HG03175 (cell line): ENCODE results near the gene RNF31.
A peak's percentile ranks its signal among the peaks of the same experiment; 100 is the strongest.

Experiments used
- ATAC-seq: cut with Tn5 transposase; IDR thresholded peaks from one replicate; pipeline ENCODE4 v1.9.1; 2021; ENCODE audit warnings: mild to moderate bottlenecking, moderate library complexity; ENCODE audit not compliant: unreplicated experiment

Gene RNF31

GRCh38 chr14:24159777-24160498, 12.6 kb downstream of the RNF31 start:
- ATAC-seq: no peak

GRCh38 chr14:24160499-24160849, 13.2 kb downstream of the RNF31 start:
- no peak for ATAC-seq

DNA sequence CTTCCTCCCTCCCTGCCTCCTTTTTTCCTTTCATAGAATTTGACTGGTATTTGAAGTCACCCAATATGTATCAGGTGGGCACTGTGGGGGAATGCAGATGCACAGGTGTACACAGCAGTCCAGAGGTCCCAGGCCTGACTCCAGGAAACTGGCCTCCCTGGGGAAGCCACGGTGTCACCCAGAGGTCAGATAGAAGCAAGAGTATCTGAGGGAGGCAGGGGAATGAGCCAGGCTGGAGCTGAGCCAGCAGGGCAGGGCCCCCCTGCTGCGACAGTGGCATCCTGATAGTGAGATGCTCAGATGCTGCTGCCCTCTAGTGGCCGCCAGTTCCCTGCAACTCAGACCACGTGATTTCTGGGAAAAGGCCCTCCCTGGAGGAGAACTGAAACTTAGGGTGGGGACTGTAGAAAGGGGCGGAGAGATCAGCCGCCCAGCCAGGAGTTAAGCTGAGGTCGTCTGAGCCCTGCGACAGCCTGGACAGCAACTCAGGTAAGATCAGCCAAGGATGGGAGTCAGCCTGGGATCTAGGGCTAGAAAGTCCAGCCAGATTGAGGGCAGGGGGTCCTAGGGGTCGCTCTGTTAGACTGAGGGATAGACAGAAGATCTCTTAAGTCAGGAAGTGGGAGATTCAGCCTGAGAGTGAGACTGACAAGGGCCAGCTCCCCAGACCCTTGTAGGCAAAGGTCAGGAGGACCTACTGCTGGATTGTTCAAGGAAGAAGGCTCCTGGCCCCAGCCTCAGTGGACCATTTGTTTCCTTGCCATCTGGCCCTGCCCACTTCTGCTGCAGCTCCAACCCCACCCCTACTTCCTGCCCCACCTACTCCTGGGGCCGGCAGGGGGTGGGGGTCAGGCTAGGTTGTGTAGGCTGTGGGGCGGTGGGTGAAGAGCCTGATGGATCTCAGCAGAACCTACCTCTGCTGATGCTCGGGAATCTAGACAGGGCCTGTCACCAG, 13.8 kb downstream of the RNF31 start, which contains the start of gene IRF9:
Gene IRF9 (plus strand): TSS at position 416 of the 955 bp plus-strand sequence. CDS start 880 bp downstream, outside the sequence.
- peak; percentile 83 for ATAC-seq

DNA sequence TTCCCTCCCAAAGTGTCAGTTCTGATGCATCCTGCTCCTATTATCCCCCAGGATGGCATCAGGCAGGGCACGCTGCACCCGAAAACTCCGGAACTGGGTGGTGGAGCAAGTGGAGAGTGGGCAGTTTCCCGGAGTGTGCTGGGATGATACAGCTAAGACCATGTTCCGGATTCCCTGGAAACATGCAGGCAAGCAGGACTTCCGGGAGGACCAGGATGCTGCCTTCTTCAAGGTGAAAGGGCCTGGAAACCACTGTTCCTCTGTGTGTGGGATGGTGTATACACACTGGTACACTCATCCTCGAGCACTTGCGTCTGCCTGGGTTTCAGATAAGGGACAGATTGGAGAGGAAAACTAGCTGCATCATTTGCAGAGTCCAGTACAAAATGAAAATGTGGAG, 14.8 kb downstream of the RNF31 start:
- no peak for ATAC-seq

DNA sequence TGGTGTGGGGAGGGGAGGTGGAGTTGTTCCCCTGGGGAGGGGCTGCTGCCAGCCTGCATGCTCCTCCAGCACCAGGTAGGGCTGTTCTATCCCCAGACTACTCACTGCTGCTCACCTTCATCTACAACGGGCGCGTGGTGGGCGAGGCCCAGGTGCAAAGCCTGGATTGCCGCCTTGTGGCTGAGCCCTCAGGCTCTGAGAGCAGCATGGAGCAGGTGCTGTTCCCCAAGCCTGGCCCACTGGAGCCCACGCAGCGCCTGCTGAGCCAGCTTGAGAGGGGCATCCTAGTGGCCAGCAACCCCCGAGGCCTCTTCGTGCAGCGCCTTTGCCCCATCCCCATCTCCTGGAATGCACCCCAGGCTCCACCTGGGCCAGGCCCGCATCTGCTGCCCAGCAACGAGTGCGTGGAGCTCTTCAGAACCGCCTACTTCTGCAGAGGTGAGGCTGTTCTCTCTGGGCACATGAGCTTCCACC, 17.3 kb downstream of the RNF31 start:
- no peak for ATAC-seq

GRCh38 chr14:24165785-24166184, 18.5 kb downstream of the RNF31 start:
- ATAC-seq: no peak

GRCh38 chr14:24167469-24168114, 20.3 kb downstream of the RNF31 start:
- ATAC-seq: no peak

DNA sequence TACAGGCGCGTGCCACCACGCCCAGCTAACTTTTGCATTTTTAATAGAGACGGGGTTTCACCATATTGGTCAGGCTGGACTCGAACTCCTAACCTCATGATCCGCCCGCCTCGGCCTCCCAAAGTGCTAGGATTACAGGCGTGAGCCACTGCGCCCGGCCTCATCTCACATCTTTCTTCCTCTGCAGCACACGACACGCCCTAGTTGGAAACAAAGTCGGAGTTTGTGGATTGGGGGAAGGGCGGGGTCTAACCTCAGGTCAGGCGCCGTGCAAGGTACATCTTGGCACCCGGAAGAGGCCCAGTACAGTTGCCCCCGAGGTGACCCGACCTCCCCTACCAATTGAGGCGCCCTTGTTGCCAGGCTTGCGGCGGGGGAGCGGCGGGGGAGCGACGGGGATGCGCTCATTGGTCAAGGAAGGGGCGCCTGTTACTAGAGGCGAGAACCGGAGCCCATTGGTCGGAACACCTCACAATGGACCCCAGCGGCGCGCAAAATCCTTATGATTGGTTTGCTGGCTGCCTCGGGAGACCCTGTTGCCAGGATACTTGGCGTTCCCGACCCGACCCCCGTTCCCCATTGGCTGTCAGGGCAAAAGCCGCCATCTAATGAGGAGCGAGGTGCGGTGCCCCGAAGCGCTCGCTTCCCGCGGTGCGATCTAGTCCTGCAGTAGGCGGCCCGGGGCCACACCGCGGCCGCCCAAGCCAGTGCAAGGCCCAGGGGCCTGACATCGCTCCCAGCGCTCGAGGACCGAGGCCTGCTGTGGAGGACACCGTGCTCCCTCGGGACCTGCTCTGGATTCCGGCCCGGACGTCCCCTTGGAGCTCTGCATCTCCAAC, 24.3 kb downstream of the RNF31 start, which contains the start of gene REC8:
Gene REC8 (plus strand): TSS at position 659 of the 839 bp plus-strand sequence. CDS start 473 bp downstream, outside the sequence.
- ATAC-seq: peak; percentile 91

DNA sequence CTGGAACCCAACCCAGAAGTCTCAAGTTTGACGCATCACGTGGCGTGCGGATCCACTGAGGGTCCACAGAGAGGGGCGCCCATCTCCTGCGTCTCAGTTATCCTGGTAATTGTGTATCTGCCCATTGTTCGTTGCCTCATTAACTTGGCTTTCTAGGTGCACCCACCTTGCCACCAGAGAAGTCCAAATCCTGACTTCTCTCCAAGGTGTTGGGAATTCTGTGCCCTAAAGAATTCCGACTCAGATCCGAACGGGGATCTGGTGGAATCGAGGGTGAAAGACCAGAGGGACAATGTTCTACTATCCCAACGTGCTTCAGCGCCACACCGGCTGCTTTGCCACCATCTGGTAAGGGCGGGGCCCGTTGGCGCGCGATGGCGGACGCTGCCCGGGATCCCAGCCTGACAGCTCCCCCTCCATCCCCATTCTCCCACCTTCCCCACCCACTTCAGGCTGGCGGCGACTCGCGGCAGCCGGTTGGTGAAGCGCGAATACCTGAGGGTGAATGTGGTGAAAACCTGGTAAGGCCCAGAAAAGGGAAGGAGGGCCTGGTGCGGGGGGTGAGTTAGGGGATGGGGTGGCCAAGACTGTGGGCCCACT, 25.1 kb downstream of the RNF31 start:
- no peak for ATAC-seq

DNA sequence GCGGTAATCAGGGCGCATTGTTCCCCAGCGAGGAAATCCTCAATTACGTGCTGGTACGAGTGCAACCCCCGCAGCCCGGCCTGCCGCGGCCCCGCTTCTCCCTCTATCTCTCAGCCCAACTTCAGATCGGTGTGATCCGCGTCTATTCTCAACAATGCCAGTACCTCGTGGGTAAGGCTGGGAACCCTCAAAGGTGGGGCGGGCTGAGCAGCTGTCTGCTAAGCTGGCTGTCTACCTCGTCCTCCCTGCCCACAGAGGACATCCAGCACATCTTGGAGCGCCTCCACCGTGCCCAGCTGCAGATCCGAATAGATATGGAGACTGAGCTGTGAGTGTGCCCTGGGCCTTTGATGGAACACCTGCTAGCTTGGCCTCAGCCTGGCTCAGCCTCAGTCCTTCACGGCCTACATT, 25.6 kb downstream of the RNF31 start:
- ATAC-seq: no peak

DNA sequence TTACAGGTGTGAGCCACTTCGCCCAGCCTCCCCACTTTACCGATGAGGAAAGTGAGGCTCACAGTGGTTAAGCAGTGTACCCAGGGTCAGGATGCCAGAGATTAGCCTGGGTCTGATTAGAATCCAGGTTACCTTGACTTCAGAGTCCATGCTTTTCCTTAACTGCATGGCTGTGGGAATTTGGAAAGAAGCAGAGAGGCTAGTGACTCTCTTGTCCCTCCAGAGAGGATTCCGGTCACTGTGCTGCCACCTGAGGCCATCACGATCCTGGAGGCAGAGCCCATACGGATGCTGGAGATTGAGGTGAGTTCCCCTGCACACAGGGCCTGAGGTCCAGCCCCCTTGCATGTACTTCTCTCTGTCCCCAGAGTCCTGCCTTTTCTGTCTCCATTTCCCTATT, 29.3 kb downstream of the RNF31 start:
- ATAC-seq: no peak

GRCh38 chr14:24177041-24177825, 29.9 kb downstream of the RNF31 start:
- no peak for ATAC-seq

DNA sequence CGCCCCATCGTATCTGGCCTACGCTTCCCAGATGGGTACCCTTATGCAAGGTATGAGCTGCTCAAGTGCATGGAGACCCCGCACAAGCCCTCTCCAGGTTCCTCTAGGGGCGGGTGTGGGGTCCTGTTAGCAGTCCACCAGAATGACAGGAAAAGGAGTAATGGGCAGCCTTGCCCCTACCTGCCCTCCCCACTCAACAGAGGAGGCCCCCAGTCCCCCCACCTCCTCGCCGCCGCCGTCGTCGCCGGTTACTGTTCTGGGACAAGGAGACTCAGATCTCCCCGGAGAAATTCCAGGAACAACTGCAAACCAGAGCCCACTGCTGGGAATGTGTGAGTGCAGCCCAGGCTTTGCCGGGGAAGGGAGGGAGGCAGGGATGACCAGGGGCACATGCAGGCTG, 30.6 kb downstream of the RNF31 start:
- no peak for ATAC-seq

DNA sequence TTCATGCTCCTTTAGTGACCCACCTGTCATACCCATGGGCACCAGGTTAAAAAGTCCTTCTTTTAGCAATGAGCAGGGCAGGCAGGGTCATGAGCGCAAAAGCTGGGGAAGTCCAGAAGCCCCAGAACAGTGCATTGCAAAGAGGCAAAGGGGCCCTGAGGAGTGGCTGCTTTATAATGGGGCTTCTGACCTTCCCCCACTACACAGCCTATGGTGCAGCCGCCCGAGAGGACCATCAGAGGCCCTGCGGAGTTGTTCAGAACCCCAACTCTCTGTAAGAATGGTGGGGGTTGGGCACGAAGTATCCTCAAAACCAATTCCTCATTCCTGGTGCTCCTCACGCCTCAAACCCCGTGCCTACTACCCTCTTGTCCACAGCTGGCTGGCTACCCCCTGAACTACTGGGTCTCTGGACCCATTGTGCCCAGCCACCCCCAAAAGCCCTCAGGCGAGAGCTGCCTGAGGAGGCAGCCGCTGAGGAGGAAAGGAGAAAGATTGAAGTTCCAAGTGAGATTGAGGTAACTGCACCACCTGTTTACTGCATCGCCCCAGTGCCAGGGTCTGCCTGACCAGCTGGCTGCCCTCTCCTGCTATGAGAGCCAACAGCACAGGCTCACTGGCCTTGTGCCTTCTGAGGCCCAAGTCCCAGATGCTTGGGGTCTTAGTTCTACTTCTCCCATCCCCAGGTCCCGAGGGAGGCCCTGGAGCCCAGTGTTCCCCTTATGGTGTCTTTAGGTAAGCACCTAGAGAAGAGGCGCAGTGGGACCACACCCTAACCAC, 31.3 kb downstream of the RNF31 start:
- no peak for ATAC-seq

DNA sequence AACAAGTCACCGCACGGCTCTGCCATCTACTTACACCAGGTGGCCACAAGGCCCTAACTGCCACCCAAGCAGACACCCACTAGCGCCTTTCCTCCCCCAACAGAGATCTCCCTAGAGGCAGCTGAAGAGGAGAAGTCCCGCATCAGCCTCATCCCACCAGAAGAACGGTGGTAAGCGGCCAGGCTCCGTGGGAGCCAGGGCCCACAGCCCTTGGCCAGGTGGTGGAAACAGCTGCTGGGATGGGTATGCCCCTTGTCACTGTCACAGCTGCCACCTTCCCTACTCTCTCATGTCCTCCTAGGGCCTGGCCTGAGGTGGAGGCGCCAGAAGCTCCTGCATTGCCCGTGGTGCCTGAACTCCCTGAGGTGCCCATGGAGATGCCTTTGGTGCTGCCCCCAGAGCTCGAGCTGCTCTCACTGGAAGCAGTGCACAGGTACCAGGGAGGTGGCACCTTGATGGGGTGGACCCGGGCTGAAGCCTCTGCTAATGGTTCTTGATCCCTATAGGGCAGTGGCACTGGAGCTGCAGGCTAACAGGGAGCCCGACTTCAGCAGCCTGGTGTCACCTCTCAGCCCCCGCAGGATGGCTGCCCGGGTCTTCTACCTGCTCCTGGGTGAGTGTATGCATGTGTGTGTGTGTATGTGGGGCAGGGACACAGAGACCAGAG, 32.1 kb downstream of the RNF31 start:
- ATAC-seq: no peak

DNA sequence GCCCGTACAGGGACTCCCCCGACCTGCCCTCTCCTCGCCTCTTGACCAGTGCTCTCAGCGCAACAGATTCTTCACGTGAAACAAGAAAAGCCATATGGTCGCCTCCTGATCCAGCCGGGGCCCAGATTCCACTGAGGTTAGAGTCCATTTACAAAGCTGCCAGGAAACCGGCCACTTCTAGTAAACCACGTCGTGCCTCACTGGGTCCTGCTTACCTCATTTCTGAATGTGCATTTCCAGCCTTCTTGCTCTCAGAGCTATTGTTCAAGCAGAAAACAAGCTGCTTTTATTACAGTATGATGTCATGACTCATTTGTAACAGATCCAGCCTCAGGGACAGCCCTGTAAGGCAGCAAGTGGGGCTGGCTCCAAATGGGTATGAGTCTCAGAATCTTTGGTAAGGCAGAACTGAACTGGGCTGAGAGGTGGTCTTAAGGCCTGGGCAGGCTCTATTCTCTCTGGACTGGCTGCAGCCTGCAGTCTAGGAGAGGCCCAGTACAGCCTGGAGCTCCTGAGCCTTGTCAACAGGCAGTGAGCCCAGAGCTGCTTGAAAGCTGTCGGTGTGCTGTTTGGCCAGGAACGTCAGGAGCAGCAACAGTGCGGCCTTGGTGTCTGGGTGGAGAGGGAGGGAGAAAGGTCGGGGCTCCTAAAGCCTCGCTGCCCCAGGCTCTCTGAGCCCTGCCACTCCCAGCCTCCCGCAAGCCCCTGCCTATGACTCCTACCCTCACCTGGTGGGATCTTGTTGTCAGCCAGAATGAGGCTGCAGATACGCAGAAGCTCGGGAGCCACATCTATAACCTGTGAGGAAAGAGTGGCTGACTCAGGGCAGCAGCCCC, 32.9 kb downstream of the RNF31 start:
- ATAC-seq: no peak
